GM18867 (cell line): ENCODE results near the gene TENM3.
"Not testable (repeated sequence)": the region's sequence is repeated elsewhere in the genome, so short reads cannot be mapped to it uniquely, and the experiment has no call there.

Source experiments
- ATAC-seq: cut with Tn5 transposase; IDR thresholded peaks from one replicate; pipeline ENCODE4 v1.9.1; 2021; ENCODE audit warnings: mild to moderate bottlenecking, moderate library complexity; ENCODE audit not compliant: unreplicated experiment

The TENM3 gene

DNA sequence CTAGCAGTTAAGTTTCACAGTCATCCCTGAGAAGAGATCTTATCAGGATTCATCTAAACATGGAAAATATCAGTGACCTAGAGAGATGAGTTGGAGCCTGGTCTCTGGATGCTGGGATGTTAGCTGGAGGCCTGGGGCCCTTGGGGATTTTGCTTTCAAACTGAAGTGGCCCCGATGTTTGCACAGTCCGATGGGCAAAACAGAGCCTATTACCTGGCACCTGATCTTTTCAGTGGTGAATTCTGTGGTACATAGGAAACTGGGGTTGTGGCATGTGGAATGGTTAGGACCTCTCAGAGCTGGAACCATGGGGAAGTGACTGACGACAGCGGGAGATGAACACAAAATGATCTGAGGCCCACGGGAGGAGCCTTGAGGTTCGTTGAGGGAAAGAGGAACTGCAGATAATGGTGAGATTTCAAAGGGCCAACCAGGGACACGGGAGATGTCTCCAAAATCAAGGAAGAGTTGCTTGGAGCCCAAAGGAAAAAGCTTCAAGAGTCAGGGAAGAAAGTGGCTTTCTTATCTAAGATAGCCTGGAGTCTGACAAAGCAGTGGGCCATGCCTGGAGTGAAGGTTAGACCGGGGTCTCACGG, 17.8 kb upstream of the TENM3 start:
- ATAC-seq, result no peak

DNA sequence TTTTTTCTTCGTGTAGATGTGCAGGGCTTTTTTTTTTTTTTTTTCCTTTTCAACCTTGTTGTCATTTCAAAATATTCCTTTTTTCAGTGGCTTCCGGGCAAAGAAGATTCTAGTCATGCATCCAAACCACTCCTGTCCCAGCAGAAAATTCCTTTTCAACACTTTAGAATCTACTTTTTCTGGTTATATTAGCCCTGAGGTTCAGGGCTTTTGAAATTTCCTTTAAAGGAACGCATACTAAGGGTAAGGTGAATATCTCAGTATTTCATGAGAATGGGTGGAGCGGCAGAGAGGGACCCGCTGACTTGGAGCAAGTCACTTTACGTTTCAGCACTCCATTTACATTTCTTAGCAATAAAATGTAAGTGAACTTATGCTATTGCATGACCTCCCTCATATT, 15.6 kb upstream of the TENM3 start:
- ATAC-seq, result no peak

DNA sequence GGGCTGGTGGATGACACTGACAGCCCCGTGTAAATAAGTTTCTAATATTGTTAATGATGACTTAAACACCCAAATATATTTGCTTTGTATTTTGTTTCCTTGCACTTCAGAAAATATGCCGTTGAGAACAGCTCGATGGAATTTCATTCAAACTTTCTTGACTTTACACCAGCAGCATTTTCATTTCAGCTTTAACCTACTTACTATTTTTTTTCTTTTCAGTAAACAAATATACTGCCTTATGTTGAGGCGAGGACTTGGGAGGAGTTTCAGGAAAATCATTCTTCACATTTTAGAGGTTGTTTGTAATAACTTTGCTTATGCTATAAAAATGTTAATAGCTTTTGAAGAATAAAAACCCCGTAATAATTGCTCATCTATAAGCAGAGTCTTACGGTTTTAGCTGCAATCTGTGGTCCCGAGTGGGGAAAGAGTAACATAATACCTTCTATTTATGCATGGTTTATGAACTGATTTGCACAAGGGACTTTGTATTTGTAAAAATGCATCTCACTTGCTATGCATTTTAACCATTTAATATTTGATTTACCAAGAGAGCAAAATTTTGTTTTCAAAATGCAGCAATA, 14.1 kb upstream of the TENM3 start:
- ATAC-seq, result no peak

DNA sequence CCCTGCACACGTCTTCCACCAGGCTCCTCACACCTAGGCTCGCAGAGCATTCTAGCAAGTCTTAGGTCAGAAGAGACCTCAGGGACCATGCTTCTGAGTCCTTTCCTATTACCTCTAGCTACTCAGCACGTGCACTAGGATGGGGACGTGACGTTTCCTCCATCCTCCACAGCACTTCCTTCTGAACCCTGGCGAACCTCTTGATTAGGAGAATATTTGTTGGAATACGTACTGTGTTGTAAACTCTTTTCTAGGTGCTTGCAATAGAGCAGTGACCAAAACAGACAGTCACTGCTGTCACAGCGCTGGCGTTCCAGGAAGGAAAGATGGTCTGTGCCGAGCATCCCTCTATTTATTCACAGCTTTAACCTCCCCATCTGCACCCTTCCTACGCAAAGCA, 12.9 kb upstream of the TENM3 start:
- no peak for ATAC-seq

DNA sequence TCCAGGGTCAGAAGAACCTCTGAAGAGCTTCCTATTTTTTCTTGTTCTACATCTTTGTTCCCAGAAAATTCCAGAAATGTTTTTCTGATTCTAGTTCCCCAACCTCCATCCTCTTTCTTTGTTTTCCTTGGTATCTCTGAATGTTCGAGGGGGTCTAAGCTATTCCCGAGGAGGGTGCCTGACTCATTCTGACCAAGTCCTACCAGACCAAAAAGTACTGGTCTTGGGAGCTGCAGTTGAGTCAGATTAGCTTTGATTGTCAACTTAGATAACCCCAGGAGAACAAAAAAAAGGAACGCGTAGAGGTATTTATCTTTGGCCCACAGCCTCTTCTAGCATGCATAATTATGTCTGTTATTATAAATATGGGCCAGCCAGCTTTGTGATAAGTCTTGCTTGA, 12.1 kb upstream of the TENM3 start:
- no peak for ATAC-seq

DNA sequence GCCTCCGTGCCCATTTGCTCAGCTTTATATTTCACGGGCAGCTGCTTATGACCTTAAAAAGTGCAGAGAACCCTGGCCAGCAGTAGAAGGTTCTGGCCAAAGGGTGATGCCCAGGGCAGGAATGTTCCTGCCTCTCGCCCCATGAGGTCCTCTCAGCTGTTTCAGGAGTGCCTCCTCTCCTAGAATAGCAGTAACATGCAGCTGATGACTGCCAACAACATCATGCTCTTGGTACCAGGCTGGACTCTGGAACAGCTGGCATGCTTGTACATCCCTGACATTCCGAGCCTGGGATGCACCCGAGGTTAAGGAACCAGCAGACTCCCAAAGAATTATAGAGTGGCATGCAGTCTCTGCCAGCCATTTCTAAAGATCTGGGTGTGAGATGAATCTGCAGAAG, 11.7 kb upstream of the TENM3 start:
- no peak for ATAC-seq

DNA sequence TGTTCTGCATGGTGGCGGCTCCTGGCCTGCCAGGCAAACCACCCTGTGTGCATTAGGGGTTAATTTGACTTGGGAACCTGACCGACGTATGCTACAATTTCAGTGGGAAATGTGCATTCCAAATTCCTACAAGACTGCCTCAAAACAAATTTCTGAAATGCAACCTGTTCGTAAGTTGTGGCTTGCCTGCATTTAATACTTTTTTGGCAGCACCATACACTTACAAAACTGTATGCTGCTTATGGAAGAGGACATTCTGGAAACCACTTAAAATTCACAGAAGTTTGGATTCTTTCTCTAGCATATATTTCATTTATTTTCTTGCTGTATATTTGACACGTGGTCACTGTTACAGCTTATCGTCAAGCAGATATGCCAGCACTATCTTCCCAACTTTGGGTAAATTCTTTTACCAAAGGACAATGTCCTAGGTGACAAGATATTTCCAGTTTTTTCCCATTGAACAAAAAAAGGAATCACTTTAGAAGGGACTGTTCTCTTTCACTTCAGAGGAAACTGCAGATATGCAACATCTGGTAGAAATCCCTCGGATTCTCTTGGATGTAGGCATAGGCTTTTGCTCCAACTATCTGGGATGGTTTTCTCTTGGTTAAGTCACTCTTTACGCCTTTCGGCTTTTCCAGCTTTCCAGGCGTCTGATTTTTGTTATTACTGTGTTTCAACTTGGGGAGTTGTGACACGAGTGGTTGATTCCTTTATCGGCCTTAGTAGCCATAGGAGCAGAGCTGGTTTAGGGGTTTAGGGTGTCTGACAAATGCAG, 9.7 kb upstream of the TENM3 start:
- ATAC-seq, result no peak

DNA sequence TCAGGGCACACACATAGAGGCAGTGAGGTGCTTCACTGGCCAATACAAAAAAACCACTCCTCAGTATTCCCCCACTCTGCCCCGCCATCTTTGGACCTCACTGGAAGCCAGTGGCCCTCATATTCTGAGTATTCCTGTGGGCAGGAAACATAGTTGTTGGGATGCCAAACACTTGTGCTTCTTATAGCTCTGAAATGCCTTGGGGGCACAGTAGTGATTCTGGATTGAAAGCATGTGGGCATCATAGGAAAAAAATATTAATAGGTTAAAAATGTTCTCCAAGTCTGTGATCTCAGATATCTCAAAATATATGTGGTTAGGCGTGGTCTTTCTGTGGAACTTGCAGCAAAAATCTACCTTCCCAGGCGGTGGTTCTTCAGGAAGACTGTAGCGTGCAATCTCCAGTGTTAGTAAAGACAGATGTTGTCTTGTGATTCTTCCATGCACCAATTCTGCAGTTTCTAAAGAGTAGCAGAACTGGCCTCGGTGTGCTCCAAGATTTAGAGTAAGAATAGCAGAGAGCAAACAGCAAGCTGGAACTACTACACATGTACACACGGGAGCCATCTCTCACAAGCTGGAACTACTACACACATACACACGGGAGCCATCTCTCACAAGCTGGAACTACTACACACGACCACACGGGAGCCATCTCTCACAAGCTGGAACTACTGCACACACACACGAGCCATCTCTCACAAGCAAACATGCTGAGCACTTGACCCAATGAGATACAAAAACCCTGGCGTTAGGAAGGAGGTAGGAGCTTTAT, 8.0 kb upstream of the TENM3 start:
- no peak for ATAC-seq

DNA sequence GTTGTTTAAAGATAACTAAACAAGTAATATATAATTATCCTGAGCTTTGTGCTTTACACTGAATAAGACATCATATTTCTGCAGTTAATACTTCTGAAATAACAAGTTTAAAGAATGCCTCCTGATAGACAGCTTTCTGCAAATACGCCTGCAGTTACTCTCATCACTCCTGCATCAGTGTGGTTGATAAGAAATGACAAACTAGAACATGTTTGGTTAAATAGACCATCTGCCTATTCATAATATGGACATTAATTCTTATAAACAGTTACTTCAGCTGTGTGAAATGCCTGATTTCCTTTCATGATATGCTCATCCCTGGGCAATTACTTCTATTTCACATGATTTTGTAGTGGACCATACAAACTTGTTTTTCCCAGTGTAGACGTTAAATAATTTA, 7.0 kb upstream of the TENM3 start:
- no peak for ATAC-seq

DNA sequence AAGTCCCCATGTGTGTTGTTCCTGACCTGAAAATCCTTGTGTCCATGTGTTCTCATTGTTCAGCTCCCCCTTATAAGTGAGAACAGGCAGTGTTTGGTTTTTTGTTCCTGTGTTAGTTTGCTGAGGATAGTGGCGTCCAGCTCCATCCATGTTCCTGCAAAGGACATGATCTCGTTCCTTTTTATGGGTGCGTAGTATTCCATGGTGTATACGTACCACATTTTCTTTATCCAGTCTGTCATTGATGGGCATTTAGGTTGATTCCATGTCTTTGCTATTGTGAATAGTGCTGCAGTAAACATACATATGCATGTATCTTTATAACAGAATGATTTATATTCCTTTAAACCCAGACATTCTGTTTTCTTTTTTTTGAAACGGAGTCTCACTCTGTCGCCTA, 6.2 kb upstream of the TENM3 start:
- not testable (repeated sequence) for ATAC-seq

DNA sequence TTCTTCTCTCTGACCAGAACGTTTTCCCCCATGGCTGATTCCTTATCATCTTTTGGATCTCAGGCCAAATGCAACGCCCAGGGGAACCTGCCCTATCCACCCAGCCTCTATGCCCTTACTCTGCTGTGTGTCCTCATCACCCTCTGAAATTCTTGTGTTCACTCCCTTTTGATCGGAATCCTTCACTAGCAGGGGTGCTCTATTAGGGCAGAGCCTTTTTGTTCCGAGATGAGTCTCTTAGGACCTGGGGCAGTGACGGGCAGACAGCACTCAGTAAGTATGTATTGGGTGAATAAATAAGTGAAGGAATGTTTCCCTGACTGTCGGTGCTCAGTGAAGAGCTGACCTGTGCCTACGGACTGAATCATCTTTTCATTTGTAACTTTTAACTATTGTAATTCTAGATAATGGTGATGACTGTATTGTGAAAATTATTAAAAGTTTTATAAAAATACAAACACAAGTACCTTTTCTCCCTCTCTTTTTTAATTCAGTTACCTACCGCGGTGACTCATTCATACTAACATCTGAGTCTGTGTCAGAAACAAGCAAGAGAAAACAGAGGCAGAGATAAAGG, 4.8 kb upstream of the TENM3 start:
- ATAC-seq, result no peak

DNA sequence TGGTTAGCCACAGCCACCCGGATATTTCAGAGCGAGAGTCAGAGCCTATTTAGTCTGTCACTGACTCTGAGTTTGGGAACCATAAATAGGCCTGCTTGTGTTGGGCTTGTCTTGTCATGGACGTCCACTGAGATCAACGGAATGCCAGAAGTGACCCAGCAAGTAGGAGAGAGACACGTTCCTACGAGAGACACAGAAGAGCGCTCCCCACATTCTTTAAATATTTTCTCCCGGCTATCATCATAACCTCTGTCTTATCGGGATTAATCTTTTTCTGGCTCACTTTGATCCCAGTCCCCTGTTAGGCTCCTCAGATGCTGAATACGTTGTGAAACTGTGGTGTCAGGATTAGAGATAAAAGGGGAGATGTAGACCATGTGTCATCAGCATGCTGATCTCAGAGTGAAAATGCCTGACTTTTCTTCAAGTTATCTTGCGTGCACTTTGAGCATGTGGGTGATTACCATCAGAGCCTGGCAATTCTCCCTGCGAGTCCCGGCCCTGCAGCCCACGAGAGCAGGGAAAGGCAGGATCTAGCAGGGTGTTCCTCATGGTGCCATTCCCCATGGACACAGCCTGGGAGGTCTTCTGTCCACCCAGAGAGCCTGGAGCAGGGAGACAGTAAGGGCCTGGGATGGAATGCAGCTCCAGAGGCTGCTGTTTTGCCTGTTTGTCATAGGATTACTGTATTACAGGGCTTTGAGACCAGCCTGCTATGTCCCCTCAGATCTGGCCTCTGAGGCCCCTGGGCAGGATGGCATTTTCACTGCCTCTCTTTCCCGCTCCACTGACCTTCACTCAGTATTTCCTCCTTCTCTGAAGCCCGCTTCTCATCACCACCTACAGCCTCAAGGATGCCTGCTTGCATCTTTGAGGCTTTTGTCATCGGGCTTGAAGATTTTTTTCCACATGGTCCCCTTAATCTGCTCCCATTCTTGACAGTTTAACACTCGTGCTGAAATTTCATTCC, 2.8 kb upstream of the TENM3 start:
- no peak for ATAC-seq

DNA sequence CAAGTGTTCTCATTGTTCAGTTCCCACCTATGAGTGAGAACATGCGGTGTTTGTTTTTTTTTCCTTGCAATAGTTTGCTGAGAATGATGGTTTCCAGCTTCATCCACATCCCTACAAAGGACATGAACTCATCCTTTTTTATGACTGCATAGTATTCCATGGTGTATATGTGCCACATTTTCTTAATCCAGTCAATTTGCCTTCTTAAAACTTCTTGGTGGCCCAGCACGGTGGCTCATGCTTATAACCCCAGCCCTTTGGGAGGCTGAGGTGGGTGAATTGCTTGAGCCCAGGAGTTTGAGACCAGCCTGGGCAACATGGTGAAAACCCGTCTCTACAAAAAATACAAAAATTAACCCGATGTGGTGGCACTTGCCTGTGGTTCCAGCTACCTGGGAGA, 942 bp upstream of the TENM3 start:
- not testable (repeated sequence) for ATAC-seq

DNA sequence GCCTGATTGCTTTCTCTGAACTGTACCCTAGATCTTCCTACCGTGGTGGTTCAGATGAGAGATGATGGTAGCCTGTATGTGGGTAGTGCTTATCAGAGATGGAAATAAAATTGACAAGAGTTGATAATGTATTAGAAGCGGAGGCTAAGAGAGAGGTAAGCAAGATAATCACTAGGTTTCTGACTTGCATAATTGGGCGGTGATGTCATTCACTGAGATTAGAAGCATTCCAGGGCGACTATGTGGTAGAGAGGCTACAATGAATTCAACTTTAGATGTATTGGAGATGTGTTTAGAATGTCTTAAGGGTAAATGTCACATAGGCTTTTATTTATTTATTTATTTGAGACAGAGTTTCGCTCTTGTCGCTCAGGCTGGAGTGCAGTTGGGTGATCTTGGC, 415 bp upstream of the TENM3 start:
- ATAC-seq, result no peak

DNA sequence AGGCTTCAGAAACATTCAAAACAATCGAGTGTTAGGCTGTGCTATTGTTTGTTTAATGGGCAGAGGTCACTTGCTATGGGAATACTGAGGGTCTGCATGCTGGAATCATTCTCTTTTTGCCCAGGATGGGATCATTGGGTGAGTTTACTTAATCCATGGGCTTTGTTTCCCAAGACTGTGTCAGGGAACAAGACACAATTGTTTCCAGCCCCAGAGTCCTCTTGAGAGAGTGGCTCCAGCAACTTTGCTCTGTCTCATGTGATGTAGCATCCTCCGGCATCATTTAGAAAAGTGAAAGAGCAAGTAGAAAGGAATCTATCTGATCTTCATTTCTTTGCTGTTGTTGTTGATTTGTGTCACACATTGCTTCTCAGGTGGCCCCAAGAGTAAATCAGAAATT, 1.8 kb downstream of the TENM3 start:
- ATAC-seq, result no peak

DNA sequence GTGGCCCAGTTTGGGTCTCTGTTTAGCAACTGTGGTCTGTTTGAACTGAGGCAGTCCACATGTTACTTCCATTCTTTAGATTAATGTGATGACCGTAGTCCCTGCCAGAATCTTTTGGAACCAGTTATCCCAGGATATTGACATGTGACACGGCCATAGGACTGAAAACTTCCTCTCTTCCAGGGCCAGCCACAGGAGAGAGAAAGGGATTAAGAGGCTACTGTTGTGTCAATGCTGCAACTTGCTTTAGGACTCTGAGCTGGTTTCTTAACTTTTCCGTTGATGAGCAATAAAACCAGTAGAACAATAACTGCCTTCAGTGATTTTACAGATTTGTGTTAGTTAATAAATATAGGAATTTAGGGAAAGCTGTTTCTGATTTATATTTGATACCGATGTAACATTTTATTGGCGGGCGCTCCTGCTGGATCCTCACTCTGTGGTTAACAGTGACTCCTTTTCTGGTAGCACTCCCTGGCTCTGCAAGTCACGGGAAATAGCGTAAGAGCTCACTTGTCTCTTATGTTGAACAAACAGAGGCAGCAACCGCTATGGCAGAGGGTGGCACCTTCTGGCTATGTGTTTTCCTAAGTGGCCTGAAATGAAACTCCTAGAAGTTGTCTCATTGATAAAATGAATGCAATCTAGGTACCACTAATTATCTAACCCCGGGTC, 2.5 kb downstream of the TENM3 start:
- no peak for ATAC-seq

DNA sequence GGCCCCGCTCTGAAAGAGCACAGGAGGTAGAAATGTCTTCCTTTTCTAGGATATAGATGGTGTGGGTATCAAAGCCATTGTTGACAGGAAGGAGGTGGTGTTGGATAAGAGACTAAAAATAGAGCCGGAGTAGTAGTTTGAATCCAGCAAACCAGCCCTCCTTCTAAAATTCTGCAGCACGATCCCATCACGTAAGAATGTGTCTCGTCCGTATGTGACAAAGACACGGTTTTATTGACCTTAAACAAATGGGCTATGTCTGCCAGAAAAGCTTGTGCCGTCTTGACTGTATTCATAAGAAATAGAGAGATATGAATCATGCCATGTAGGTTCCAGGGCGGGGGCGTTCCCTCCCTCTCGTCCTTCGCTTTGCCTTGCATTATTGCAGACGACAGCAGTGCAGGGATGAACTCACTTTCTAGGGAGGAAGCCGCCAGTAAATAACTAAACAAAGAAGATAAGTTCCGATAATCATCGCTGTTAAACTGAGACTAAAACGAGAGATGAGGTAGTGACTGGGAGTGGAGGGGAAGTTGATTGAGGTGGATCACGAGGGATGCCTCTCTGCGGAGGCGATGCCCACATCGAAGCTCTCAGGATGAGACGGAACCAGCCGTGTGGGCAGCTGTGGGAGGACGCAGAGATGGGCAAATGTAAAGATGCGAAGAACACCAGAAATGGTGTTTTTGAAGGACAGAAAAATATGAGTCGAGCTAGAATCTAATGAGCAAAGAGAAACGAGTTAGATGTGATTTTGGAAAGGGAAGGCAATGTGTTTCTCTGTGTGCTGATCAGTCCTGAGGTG, 3.4 kb downstream of the TENM3 start:
- no peak for ATAC-seq

DNA sequence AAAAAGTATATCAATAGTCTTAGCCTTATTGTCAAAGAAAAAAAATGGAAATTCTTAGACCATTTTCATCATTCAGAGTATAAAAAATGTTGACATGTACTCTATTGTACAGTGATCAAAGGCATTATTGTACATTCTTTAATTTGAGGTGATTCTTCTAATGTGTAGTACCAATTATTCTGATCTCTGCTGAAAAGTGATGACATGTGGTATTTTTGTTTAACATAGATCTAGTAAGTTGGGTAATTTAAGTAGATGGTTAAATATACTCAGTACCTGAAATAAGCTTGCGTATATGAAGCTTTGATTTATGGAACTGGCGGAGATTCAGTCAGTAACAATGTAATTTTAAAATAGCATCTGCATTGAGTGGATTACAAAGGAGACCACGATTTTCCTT, 5.1 kb downstream of the TENM3 start:
- ATAC-seq, result no peak

DNA sequence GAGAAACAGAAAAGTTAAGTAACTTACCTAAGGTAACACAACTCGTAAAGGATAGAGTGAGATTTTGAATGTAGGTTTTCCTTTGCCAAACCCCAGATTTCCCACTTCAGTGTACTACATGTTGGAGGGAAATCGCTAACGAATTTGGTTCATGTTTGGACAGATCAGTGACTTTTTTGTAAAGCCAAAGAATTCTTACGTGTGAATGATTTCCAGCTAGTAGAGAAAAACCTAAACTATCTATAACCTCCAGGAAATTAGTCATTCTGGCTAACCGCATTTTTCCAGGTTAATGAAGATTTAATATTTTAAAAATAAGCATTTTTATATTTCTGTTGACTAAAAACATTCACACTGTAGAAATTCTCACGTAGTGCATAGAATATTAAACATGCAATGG, 7.2 kb downstream of the TENM3 start:
- no peak for ATAC-seq
